ENCODE measurements around the gene PDZRN3.

- TF ChIP-seq, protein P1, sequence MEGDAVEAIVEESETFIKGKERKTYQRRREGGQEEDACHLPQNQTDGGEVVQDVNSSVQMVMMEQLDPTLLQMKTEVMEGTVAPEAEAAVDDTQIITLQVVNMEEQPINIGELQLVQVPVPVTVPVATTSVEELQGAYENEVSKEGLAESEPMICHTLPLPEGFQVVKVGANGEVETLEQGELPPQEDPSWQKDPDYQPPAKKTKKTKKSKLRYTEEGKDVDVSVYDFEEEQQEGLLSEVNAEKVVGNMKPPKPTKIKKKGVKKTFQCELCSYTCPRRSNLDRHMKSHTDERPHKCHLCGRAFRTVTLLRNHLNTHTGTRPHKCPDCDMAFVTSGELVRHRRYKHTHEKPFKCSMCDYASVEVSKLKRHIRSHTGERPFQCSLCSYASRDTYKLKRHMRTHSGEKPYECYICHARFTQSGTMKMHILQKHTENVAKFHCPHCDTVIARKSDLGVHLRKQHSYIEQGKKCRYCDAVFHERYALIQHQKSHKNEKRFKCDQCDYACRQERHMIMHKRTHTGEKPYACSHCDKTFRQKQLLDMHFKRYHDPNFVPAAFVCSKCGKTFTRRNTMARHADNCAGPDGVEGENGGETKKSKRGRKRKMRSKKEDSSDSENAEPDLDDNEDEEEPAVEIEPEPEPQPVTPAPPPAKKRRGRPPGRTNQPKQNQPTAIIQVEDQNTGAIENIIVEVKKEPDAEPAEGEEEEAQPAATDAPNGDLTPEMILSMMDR (conservative IDR thresholded peaks at IDR 0.05 in 1 of 2, IDR thresholded peaks at IDR 0.05 in 1 of 2; ENCODE audit: low read depth in 1 of 2, low read length in 2 of 2), result no peak
- no peak for TF ChIP-seq EZH2 (IDR thresholded peaks at IDR 0.05; ENCODE audit: low read length, missing control alignments)
These were observed 232.8 kb downstream of the PDZRN3 start for GRCh38 chr3:73391984-73392383.

Data from fibroblast of lung (primary cell).